GM21390 (cell line): ENCODE results near the gene GANC.
"Not testable (repeated sequence)": the region's sequence is repeated elsewhere in the genome, so short reads cannot be mapped to it uniquely, and the experiment has no call there.

Source experiments
- ATAC-seq: cut with Tn5 transposase; IDR thresholded peaks from one replicate; pipeline ENCODE4 v1.9.1; 2021; ENCODE audit not compliant: unreplicated experiment

GANC gene

GRCh38 chr15:42283671-42284070 is 10.7 kb downstream of the GANC start:
- ATAC-seq: no peak

- ATAC-seq: no peak
Observed at GRCh38 chr15:42284551-42284950, 11.6 kb downstream of the GANC start.

DNA sequence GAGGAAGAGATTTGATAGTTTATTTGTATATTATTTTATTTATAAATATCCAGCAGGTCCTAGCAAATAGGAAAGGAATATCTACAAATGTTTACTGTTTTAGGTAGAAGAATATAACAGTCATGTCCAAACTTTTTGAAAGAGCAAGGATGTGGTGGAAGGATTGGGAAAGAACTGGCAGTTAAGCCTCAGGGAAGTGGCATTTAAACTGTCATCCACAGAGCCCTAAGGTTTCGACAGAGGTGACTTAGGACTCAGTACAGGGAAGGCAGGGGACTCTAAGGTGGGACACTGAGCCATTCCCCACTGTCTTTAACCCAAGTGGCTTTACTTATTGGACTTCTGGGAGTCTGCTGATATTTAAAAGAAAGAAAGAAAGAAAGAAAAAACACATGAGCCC is 12.0 kb downstream of the GANC start:
- no peak for ATAC-seq

DNA sequence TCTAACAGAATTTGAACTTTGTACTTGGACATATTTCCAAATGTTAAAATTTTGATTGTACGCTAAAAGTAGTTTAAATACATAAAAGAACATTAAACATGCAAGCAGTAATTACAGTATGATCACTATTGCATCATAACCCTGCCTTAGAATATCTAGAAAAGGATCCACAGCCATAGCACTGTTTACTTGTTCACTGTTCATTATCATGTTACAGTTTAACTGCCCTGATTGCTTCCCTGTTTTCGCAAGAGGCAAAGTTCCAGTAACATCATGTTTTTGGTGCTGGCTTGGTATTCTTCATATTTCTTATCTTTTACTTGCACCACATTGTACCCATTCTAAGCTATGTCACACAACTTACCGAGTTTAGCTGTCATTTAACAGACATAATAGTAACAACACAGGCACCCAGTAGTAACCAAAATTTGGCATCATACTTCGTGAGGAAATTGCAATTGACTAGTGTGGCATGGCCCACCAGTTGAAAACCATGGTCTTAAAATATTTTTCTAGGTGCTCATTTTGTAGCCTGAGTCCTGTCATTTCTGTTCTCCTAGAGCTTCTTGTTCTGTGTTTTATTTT is 13.5 kb downstream of the GANC start:
- ATAC-seq: no peak

- no peak for ATAC-seq
Observed at GRCh38 chr15:42287931-42288330, 14.9 kb downstream of the GANC start.

- no peak for ATAC-seq
Observed at GRCh38 chr15:42289166-42289565, 16.2 kb downstream of the GANC start.

DNA sequence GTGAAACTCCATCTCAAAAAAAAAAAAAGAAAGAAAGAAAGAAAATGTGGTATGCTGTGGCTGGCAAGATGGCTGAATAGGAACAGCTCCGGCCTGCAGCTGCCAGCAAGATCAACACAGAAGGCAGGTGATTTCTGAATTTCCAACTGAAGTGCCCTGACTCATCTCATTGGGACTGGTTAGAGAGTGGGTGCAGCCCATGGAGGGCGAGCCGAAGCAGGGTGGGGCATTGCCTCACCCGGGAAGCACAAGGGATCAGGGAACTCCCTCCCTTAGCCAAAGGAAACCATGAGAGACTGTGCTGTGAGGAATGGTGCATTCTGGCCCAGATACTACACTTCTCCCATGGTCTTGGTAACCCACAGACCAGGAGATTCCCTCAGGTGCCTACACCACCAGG is 28.0 kb downstream of the GANC start:
- not testable (repeated sequence) for ATAC-seq

DNA sequence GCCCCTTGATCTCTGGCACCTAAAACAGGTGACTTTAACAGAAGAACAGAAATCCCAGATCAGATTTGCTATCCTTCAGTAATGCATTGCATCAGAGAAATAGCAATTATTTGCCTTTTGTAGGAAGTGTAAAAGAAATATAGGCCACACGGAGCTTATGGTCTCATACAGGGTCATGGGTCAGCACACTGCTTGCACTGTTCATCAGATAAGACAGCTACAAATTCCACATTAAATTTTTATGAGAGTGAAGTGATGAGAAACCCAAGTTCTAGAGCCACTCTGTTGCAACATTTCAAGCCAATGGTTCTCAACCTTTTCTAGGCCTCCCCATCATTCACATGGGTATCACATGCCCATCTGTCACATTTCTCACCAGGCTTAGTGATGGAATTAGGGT is 33.7 kb downstream of the GANC start:
- ATAC-seq: no peak

DNA sequence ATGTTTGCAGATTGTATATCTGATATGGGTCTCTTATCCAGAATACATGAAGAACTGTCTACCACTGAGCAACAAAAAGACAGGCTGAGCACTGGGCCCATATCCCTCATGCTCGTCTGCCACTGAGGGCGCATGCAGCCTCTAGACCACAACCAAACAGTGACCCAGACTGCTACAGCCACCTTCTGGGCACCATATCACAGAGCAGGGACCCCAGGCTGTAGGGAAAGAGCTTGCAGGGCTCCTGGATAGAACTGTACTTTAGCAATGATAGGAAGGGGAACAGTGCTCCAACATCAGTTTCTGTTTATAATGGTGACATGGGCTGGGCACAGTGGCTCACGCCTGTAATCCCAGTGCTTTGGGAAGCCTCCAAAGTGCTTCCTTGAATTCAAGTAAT is 40.5 kb downstream of the GANC start:
- no peak for ATAC-seq

DNA sequence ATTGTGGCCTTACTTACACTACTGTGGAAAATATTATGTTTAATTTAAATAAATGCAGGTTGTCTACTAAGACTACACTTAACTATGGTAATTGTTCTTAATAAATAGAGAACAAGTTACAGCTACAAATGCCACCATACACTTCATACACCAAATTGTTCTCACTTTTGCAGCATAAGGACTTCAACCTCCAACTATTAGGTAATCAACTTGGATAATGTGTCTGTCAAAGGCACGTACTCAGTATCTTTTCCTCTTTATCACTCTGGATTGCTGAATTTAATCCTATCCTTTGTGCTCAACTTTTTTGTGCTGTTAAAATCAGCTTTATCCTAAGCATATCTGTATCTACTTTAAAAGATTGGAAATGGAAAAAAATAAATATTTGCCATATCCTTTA is 41.8 kb downstream of the GANC start:
- no peak for ATAC-seq

DNA sequence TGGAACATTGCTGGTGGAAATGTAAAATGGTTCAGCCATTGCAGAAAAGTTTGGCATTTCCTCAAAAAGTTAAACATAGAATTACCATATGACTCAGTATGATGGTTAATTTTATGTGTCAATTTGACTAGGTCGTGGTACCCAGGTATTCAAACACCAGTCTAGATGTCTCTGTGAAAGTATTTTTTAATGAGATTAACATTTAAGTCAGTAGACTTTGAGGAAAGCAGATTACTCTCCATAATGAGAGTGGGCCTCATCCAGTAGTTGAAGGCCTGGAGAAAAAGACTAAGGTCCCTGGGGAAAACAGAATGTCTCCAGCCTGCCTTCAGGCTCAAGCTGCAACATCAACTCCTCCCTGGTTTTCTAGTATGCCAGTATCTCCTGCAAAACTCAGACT is 42.5 kb downstream of the GANC start:
- ATAC-seq: no peak

GRCh38 chr15:42316282-42316805 is 43.3 kb downstream of the GANC start:
- ATAC-seq: not testable (repeated sequence)

DNA sequence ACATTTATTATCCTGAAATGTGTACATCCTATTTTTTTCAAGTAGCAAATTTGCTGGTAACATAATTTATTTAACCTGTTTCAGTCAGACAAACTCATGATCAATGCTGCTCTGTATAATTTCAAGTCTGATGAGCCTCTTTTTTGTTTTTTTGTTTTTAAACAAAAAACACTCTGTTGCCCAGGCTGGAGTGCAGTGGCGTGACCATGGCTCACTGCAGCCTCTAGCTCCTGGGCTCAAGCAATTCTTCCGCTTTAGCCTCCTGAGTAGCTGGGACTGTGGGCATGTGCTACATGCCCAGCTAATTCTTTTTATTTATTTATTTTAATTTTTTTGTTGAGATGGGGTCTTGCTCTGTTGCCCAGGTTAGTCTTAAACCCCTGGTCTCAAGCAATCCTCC is 46.2 kb downstream of the GANC start:
- ATAC-seq: no peak

DNA sequence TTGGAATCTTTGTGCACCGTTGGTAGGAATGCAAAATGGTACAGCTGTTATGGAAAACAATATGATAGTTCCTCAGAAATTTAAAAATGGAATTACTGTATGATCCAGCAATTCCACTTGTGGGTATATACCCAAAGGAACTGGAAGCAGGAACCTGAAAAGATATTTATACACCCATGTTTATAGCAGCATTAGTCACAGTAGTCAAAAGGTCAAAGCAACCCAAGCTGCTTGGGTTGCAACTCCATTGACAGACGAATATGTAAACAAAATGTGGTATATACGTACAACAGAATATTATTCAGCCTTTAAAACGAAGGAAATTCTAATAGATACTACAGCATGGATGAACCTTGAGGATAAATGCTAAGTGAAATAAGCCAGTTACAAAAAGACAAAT is 51.3 kb downstream of the GANC start:
- no peak for ATAC-seq

GRCh38 chr15:42329161-42329560 is 56.2 kb downstream of the GANC start:
- no peak for ATAC-seq

GRCh38 chr15:42329992-42330391 is 57.0 kb downstream of the GANC start:
- no peak for ATAC-seq

DNA sequence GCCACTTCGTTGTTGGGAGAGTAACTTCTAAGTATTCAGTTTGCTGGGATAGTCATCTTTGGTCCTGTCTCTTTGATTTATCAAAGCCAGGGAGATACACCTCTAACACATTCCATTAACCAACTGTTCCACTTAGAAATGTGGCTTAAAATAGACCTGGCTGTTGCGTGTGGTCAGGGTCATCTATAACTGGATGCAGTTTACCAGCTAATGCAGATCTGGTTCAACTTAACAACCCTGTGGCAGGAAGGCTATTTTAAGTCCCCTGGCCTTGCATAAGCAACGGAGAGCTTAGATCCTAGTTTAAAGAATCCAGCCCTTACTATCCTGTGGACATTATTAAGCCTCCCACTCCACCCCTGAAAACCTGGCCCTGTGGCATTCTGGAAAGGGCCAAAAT is 58.2 kb downstream of the GANC start:
- no peak for ATAC-seq

DNA sequence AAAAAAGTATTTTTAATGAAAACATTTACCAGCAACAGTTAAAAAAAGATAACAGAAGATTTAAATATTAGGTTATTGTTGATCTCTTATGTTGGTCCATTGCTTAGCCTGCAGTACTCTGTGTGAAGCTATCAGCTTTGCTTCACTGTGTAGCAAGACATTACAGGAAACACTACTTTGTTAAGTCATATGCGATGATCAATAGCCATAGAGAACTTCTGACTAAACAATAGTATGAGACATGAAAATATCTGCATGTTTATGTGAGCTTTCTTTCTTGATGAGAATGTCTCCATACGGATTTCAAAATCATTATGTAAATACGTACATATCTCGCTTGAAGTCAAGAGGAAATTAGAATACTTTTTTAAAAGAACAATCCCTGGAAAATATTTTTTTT is 59.3 kb downstream of the GANC start:
- ATAC-seq: no peak

DNA sequence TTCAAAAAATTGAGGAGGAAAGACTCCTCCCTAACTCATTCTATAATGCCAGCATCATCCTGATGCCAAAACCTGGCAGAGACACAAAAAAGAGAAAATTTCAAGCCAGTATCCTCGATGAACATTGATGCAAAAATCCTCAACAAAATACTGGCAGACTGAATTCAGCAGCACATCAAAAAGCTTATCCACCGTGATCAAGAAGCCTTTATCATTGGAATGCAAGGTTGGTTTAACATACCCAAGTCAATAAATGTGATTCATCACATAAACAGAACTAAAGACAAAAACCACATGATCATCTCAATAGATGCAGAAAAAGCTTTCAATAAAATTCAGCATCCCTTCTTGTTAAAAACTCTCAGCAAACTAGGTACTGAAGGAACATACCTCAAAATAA is 62.1 kb downstream of the GANC start:
- ATAC-seq: no peak

DNA sequence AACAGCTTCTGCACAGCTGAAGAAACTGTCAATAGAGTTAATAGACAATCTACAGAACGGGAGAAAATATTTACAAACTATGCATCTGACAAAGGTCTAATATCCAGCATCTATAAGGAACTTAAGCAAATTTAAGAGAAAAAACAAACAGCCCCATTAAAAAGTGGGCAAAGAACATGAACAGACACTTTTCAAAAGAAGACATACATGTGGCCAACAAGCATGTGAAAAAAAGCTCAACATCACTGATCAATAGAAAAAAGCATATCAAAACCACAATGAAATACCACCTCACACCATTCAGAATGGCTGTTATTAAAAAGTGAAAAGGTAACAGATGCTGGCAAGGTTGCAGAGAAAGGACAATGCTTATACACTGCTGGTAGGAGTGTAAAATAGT is 63.6 kb downstream of the GANC start:
- not testable (repeated sequence) for ATAC-seq

GRCh38 chr15:42337104-42337503 is 64.1 kb downstream of the GANC start:
- ATAC-seq: not testable (repeated sequence)

DNA sequence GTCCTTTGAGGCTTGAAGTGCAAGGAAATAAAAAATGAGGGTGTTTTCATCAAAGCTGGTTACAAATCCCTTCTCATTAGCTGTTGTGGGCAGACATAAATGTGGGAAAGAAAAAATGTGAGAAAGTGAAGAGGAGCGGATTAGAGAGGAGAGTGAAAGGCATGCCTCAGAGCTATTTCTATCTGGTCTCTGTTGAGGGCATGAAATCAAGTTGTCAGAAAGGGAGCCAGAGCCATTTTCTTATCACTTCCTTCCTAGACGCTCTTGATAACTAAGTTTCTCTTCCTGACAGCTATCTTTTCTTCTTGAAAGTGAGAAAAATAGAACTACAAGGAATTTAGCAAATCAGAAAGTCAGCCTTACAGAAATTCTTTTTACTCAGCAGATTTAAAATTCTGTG is 65.5 kb downstream of the GANC start:
- ATAC-seq: no peak

DNA sequence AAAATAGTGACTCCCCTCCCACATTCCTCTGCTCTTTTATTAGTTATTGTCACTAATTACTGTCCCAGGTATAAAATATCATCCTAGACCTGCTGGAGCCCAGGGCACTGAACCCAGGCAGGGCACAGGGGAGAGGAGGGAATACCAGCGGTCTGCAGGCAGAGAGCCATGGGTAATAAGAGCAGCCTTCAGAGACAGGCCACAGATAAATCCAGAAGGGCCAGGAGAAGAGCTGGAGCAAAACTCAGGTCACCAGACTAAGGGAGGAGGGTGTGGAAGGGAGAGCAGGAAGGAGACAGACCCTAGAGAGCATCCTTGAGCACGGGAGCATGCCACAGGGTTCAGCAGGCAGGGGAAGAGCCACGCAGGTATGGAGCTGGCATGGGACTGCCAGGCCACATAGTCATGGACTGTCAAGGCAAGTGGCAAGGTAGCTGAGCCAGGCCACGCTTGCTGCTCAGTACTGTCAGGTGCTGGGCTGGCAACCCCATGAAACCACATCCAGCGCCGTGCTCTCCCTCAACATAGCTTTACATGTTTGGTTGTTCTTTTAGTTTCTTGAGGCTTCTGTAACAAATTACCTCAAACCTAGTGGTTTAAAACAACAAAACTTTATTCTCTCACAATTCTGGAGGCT is 70.7 kb downstream of the GANC start:
- ATAC-seq: no peak
